Left colon (tissue), 2 donors: Measurements from ENCODE around the gene POU2AF2. TPM values are rescaled to one million over a fixed set of nuclear protein-coding genes. Genes with fewer than 3 reads are reported as not detected.
A peak's percentile ranks its signal among the peaks of the same experiment; 100 is the strongest.
"Not testable (repeated sequence)": the region's sequence is repeated elsewhere in the genome, so short reads cannot be mapped to it uniquely, and the experiment has no call there.

Experiments
- ATAC-seq: fragments of 200-7000 bp; cut with Tn5 transposase; one replicate; pipeline ENCODE4 v1.9.1; 2020; ENCODE audit warnings: mild to moderate bottlenecking, moderate library complexity
- DNase-seq, 2 donors: peaks; one replicate each; pipeline ENCODE4 v3.0.0-alpha.2; 2020
- intact Hi-C, 2 donors: fragments of 100-400 bp; cut with DNase I in 1 of 2; cut with micrococcal nuclease in 1 of 2; formaldehyde crosslinking; loops; one replicate each; pipeline versions ENCODE4 v1.11.2 to v1.14.0; 2022; cut with DNase I, micrococcal nuclease
- total RNA-seq, 2 donors: library from RNA; stranded (reverse); fragmentation: NEBNext Ultra II Directional; extraction: Animal tissue kit (Norgen Biotek cat#: 25700); gene quantifications; one replicate each; pipeline ENCODE4 v1.2.1, GENCODE V29; 2021
- donor health status: DM: no; HTN: no; CAD: no.
- donor health status: DM: yes; HTN: yes; CAD: no.

The POU2AF2 gene
- total RNA-seq, 2 donors from 2014 or later = 1.4 to 1.5 TPM

DNA sequence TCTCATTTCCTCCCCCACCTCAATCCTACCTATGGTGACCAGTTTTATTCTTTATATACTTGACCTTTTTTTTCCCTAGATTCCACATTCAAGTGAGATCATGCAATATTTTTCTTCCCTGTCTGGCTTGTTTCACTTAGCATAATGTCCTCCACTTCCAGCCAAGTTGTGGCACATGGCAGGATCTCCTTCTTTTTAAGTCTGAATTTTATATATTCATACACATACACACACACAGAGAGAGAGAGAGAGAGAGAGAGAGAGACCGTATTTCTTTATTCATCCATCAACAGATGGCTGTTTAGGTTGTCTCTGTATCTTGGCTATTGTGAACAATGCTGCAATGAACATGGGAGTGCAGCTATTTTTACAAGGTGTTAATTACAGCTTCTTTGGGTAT lies 1.4 kb downstream of the POU2AF2 start:
- DNase-seq (no peak), ATAC-seq (no peak)
- intact Hi-C loops = no loop called here

DNA sequence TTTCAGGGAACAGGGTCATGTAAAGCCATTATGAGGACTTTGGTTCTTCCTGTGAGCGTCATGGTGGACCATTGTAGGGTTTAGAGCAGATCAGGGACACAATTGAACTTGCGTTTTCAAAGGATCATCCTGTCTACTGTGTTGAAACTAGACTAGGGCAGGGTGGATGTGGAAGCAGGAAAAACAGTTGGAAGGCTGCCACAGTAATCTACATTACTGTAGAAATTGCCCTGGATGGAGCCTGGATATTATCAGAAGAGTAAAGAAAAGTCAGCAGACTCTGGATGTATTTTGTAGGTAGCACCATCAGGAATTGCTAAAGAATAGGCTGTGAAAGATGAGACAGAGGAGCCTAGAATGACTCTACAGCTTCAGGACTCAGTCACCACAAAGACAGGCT lies 5.4 kb downstream of the POU2AF2 start:
- DNase-seq = no peak
- no peak for ATAC-seq
- intact Hi-C loops = no loop called here

DNA sequence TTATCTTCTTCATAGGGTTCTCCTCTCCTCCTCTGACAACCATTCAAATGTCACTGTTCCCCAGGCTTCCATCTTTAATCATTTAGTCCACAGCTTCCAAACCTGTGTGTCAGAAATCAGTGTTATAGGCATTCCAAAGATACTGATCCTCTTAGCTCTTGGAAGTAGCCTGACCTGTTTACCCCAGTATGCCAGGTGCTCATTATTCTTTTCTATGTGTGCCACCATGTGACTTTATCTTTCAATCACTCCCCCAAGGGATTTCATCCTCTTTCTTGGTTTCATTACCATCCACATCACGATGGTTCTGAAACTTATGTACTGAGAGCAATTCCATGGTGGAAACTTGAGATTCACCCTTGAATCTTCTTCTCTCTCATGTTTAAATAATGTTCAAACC lies 7.6 kb downstream of the POU2AF2 start:
- DNase-seq (no peak), ATAC-seq (no peak)
- intact Hi-C loops = no loop called here

DNA sequence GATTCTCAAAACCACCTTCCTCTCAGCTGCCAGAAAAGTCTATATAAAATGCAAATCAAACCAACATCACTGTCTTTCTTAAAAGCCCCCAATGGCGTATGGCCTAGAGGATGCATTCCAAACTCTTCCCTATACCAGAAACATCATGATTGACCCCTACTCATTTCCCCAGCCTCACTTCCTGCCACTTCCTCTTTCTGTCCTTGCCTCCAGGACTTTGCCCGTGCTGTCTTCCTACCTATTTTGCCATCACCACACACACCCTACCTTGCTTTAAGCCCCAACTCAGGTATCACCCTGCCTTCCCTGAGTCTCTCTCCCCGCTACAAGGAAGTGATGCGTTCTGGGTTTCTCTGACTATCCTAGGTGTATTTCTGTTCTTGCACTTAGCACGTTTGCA lies 8.1 kb downstream of the POU2AF2 start:
- intact Hi-C loops = no loop called here
- ATAC-seq (no peak), DNase-seq (no peak)

DNA sequence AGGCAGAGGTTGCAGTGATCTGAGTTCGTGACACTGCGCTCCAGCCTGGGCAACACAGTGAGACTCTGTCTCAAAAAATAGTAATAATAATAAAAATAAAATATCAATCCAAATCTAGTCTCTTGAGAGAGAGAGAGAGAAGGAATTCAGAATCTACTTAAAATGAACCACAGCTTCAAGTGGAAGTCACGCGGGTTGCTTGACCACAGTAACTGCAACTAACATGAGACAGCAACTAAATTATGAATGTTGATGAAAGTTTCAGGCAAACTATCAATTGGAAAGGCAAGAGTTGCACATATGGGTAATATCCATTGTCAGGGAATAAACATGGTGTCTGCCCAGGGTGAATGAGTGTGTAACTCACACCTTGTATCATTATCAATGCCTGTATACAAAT lies 12.5 kb downstream of the POU2AF2 start:
- ATAC-seq (no peak), DNase-seq (no peak)
- intact Hi-C loops = no loop called here

DNA sequence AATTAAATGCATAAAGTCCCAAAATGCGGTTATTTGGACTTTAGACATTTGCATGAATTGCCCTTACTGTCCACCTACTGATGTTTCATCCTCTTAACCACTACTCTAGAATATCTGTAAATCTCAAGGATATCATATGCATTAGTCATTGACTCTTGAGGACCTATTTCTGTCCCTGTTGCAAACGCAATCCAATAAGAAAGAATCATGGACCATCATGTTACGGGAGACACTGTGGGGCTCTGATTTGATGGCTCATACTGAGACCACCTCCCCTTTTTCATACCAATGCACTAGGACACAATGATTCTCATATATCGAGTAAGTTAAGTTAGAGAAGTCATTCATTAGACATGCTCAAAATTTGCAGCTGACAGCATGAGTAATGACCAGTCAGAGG lies 14.4 kb downstream of the POU2AF2 start:
- DNase-seq (no peak), ATAC-seq (no peak)
- intact Hi-C loops = no loop called here

DNA sequence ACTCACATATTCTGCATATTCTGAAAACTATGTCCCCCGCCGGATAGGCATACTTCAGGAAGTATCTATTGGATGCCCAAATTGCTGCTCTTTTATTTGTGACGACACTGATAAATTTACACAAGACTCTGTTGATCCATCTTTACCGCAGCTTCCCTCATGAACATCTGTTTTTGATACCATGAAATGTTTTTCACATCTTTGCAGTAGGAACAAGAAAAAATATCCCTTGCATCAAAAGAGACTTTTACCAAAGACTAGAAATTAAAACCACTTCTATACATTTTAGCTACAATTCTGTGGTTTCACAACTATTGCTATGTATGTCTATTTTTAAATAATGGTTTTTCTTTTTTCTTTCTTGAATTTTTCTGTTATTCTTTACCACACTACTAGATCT lies 15.3 kb downstream of the POU2AF2 start:
- DNase-seq = no peak
- no peak for ATAC-seq
- intact Hi-C loops = no loop called here

DNA sequence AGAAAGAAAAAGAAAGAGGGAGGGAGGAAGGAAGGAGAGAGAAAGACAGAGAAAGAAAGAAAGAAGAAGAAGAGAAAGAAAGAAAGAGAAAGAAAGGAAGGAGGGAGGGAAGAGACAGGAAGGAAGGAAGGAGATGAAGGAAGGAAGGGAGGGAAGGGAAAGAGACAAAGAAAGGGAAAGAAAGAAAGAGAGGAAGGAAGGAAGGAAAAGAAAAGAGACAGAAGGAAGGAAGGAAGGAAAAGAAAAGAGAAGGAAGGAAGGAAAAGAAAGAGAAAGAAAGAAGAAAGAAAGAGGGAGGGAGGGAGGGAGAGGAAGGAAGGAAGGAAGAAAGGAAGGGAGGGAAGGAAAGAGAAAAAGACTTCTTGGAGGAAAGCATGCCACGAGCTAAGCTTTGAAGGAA lies 19.1 kb downstream of the POU2AF2 start:
- ATAC-seq = no peak
- intact Hi-C loops = no loop called here

DNA sequence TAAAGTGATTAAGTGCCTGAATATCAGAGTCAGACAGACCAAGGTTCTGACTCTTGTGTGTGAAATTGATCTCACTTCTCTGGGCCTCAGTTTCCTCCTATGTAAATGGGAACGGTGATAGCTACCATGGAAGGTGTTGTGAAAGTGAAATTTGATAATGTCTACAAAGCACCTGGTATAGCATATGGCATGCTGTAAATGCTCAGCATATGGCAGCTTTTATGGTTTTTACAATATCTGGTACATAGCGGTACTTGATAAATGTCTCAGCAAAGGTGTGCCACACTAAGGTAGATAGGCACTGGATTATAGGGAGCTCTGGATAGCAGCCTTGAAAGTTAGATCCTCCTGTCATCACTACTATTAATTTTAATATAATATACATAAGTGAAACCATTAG lies 19.9 kb downstream of the POU2AF2 start:
- peak; percentile 77 for ATAC-seq
- no peak for DNase-seq
- intact Hi-C loops = no loop called here

More for the DNA sequence above, 19.1 kb downstream of the POU2AF2 start:
- DNase-seq = no peak

DNA sequence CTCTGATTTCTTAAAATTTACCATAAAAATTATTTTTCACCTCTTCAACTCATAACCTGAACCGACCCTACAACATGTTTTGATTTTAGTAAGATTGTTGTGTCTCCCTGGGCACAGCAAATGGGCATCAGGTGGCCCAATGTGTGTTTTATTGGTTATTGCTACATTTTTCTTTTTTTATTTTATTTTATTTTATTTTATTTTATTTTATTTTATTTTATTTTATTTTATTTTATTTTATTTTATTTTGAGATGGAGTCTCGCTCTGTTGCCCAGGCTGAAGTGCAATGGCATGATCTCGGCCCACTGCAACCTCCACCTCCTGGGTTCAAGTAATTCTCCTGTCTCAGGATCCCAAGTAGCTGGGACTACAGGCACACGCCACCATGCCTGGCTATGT lies 22.8 kb downstream of the POU2AF2 start:
- DNase-seq, ATAC-seq, intact Hi-C loops: not testable (repeated sequence)

DNA sequence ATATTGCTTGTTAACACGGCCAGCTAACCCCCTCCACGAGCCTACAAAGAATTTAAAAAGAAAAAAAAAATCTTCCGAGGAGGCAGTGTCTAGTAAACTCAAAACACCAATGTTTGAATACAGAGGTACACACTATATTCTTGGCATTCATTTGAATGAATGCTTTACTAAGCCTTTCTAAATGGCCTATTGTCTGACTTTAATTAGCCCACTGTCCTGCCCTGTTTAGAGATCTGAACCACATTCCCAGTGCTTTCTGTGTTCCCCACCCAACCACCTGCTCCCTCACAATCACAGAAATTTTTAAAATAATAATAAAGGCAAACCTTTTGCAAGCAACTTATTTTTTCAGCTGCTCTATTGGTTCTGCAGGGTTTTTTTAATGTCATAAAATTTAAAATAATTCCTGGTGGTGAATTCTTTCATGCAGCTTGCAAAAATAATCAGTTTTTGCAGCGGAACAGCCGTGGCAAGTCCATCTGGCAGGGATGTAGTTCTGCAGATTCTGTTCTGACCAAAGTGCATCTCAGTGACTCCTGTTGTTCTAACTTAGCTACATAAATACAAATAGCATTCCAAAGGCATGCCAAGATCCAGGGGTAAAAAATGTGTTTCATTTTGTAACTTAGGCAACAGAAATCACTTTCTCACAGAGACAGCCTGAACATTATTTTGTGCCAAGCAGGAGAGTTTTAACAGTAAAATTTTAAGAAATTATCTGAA lies 23.8 kb downstream of the POU2AF2 start:
- DNase-seq (no peak), ATAC-seq (no peak)
- intact Hi-C loops = no loop called here

DNA sequence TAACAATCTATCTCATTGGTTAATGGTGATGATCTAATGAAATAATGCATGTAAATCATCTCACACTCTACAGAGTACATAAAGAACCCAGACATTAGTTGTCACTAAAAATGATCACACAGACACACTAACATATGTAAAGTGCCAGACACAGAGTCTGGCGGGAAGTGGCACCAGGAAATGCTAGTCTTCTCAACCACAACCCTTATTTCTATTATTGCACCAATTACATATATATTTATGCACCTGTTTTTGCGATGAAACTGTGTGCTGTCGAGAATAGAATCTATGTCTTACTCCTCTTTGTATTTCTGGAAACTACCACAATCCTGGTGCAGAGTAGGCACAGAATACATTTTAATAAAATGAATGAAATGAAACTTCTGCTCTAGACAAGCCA lies 26.9 kb downstream of the POU2AF2 start:
- intact Hi-C loops = no loop called here
- ATAC-seq (no peak), DNase-seq (no peak)

DNA sequence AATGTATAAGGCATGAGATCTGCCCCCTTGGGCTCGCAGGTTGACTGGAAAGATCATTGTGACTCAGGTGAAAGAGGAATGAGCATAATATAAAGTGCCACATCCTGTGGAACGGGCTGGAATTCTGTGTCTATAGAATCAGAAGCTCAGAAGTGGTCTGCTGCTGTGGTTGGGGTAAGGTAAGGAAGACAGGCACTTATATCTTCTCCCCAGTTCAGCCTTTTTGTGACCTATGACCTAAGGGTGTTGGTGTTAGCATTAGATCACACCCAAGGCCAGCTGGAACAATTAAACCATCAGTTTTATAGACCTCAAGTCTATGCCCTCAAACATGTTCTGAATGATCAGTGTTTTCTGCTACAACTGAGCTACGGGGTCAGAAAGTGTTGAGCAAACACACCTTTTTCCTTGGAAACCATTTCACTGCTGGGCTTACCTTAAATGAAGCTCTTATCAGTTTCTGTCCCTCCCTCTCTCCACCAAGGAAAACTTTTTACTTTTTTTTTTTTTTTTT lies 37.1 kb downstream of the POU2AF2 start:
- peak; percentile 52 for ATAC-seq
- no peak for DNase-seq
- intact Hi-C loops = loop anchor here in 1 of 2 donors (5.0 kb wide), 2 partner anchors 140 to 165 kb away; no protein-coding TSS in a partner anchor

DNA sequence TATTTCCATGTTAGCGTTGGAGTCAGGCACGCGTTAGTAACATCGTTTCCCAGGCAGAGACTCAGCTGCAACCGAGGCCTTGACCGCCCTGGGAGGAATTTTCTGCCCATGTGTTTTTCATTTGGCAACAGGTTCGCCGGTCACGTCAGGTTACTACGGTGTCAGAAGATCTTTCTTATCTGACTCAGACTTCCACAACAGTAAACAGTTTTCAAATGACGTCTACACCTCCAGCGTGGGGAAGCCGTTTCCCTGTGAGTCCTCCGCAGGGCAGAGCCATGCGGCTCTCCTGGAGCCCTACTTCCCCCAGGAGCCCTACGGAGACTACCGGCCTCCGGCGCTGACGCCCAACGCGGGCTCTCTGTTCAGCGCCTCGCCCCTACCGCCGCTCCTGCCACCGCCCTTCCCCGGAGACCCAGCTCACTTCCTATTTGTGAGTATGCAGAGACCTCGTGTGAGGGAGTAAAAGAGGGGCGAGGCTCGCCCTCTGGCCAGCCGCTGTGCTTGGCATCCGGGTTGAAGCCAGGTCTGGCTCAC lies 38.5 kb downstream of the POU2AF2 start:
- ATAC-seq = peak; percentile 75

DNA sequence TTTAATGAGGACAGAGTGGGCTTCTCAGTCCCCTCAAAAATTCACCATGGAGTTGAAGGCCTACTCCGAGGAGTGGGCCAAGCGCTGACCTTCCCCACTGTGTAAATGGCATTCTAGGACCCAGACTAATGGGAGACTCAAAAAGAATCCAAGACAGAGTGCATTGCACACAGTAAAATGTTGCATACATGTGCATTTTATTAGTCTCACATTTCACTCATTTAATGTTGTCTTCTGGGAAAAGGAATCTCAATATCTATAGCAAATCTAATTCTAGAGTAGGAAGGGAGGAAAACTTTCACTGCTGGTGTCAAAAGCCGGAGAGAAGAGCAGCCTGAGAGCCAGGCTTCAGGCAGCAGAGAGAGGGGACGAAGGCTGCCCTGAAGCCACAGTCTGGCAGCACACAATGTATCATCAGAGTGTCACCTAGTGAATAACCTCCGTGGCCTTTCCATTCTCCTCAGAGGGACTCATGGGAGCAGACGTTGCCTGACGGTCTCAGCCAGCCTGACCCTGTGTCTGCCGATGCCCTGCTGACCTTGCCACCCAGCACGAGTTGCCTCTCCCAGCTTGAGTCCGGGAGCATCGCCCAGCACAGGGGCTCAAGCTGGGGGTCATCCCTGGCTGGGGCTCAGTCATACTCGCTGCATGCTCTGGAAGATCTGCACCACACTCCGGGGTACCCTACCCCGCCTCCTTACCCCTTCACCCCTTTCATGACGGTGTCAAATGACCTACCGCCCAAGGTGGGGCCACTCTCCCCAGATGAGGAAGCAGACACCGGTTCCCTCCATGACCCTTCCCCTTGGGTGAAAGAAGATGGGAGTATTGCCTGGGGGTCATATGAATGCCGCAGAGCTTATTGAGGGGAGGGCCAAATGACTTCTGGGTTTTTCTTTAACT lies 39.9 kb downstream of the POU2AF2 start:
- ATAC-seq (peak; percentile 26), DNase-seq (peak in 1 of 2 donors; percentile 25)
- intact Hi-C loops = no loop called here

More for the DNA sequence above, 38.5 kb downstream of the POU2AF2 start:
- intact Hi-C loops = loop anchor here in 1 of 2 donors (5.0 kb wide), 2 partner anchors 138 to 163 kb away; no protein-coding TSS in a partner anchor
- peak; percentile 75 to 79 for DNase-seq

DNA sequence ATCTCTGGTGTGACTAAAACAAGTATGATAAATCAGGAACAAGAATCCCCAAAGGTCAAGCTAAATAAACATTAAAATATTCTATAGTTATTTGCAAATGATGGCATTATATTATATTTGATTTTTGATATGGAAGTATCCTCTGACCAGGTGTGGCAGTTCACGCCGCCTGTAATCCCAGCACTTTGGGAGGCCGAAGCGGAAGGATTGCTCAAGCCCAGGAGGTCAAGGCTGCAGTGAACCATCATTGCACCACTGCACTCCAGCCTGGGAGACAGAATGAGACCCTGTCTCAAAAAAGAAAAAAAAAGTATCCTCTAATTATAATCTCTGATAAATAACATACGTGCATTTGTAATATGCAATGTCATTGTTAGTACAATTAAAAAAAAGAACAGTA lies 46.2 kb downstream of the POU2AF2 start:
- intact Hi-C loops = no loop called here
- ATAC-seq (no peak), DNase-seq (no peak)

DNA sequence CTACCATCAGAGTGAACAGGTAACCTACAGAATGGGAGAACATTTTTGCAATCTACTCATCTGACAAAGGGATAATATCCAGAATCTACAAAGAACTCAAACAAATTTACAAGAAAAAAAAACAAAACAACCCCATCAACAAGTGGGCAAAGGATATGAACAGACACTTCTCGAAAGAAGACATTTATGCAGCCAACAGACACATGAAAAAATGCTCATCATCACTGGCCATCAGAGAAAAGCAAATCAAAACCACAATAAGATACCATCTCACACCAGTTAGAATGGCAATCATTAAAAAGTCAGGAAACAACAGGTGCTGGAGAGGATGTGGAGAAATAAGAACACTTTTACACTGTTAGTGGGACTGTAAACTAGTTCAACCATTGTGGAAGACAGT lies 46.9 kb downstream of the POU2AF2 start:
- DNase-seq, ATAC-seq, intact Hi-C loops: not testable (repeated sequence)

DNA sequence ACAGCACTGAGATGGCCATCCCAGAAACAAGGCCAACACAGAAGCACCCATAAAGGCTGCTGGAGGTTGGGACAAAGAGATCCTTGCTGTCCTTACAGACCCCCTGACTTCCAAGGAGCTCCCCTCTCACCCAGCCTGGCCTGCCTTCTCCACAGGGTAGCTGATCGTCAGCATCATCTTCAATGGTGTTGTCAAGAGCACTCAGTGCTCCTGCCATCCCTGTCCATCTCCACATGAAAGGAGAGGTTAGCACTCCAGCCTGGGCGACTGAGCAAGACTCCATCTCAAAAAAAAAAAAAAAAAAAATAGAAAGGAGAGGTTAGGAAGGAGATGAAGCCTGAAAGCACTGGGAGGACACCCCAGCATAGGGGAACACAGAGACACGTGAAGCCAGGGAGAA lies 50.7 kb downstream of the POU2AF2 start:
- ATAC-seq (no peak), DNase-seq (no peak)
- intact Hi-C loops = no loop called here

DNA sequence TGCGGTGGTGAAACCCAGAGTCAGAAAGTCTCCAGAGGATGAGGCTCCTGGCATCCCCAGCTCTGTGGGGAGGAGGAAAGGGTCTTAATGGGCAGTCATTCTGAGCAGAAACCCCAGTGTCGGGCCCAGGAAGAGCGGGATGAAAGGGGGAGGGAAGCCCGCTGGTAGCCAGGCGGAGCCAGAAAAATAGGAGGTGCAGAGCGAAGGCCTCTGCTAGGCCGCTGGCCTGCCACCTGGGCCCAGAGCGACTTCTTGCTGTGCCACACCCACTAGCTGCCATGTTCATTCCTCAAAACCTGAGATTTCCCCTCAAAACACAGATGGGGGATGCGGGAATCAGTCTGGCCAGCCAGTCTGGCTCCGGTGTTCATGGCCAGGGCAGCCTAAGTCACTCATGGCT lies 52.2 kb downstream of the POU2AF2 start:
- DNase-seq (no peak), ATAC-seq (no peak)
- intact Hi-C loops = no loop called here
